ENCODE data around the gene GPC5.

Gene GPC5

DNA sequence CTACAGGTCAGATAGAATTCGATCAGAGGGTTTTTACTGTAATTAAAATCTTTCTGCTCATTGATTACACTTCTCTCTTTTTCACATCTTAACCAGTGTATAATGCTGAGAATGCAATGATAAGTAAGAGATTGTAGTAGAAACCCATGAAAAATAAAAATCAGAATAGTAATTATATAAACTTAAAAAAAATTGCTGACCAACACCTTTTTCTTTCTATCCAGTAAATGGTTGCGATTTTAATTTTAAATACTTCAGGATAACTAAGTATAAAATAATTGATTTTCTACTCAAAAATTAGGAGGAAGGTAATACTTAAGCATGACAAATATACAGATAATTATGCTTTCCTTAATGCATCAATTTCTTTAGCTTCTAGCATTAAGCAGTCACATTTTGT is 917.6 kb downstream of the GPC5 start:
- no peak overlapping the region for H3K27ac ChIP-seq
- TF ChIP-seq CTCF (conservative IDR thresholded peaks at IDR 0.05) = no peak

- TF ChIP-seq CTCF (conservative IDR thresholded peaks at IDR 0.05) = no peak
- H3K27ac ChIP-seq = no peak overlapping the region
Observed at GRCh38 chr13:92317066-92317465, 918.6 kb downstream of the GPC5 start.

GRCh38 chr13:92320323-92320722 is 921.9 kb downstream of the GPC5 start:
- TF ChIP-seq CTCF (conservative IDR thresholded peaks at IDR 0.05) = no peak

GRCh38 chr13:92321174-92321573 is 922.8 kb downstream of the GPC5 start:
- TF ChIP-seq CTCF (conservative IDR thresholded peaks at IDR 0.05) = no peak
- peak overlapping the region; percentile 72 for H3K27ac ChIP-seq

More at GRCh38 chr13:92320323-92320722, 921.9 kb downstream of the GPC5 start:
- H3K27ac ChIP-seq = peak overlapping the region; percentile 72

GRCh38 chr13:92345627-92346026 is 947.2 kb downstream of the GPC5 start:
- no peak overlapping the region for H3K27ac ChIP-seq
- no peak for TF ChIP-seq CTCF (conservative IDR thresholded peaks at IDR 0.05)

- no peak for TF ChIP-seq CTCF (conservative IDR thresholded peaks at IDR 0.05)
- H3K27ac ChIP-seq = no peak overlapping the region
Observed at GRCh38 chr13:92346046-92346445, 947.6 kb downstream of the GPC5 start.

- no peak for TF ChIP-seq CTCF (conservative IDR thresholded peaks at IDR 0.05)
- no peak overlapping the region for H3K27ac ChIP-seq
Observed at GRCh38 chr13:92354583-92354982, 956.2 kb downstream of the GPC5 start.

DNA sequence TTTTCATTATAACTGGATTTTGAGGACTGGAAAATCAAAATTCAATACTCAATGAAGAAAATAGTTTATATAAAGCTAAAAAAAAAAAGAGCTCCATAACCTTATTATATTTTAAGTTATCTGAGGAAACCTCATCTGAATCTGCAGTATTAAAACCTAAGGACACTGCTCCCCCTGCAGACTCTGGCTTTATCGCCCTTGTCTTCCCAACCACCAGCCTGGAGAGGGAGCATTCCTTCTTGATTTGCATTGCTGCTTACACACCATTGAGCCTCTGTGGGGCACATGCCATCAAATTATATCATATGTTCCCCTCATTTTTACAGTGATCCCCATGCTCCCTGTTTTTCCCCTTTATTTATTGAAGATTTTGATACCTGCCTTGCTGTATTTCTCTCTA is 956.8 kb downstream of the GPC5 start:
- peak; percentile 79 for TF ChIP-seq CTCF (conservative IDR thresholded peaks at IDR 0.05)
- no peak overlapping the region for H3K27ac ChIP-seq
